ENCODE data around the gene TNFAIP1.

The TNFAIP1 gene

DNA sequence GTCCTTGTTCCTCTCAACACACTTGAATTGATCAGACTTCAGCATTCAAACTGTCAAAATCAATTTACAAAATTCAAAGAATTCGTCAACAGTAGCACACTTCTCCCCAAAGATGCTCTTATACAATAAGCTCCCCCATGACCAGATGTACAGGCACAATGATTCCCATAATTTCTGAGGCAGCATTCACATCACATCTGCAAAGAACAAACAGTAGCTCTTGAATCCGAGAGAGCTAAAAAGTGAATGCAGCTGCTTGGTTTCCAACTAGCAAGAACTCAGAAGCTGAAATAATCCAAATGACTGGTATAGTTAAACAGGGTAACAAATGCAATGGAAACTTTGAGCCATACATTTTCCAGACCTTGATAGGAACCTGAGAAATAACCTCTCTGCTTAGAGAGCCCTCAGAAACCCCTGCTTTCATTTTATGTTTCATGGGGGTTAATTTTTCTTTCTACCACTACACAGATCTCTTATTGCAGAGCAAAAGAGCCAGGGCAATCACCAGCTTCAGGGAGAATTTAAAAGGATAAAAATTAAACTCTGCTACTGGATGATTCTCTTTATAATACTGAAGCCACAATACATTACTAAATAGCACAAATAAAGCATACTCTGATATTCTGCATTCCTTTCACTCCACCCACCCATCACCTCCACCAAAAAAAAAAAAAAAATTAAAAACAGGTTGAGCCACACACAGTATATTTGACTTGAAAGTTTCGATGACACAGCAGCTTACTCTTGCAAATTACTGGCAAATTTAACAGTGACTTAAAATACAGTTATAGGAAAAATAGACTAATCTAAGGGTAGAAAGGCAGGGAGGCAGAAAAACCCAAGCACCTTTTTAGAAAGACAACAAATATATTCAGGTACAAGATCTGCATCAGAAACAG is 39.6 kb upstream of the TNFAIP1 start:
- no peak for DNase-seq (ENCODE audit: extremely low spot score)
- TF ChIP-seq CTCF (IDR thresholded peaks at IDR 0.05; ENCODE audit: control extremely low read depth, extremely low read depth, low read depth, missing control alignments) = no peak
- ChIA-PET POLR2A (no interaction called here), CTCF (interaction anchor here (1.0 to 1.4 kb wide), 5 partner anchors 13 to 44 kb away, joined by 3 read pairs; no protein-coding TSS in a partner anchor)

DNA sequence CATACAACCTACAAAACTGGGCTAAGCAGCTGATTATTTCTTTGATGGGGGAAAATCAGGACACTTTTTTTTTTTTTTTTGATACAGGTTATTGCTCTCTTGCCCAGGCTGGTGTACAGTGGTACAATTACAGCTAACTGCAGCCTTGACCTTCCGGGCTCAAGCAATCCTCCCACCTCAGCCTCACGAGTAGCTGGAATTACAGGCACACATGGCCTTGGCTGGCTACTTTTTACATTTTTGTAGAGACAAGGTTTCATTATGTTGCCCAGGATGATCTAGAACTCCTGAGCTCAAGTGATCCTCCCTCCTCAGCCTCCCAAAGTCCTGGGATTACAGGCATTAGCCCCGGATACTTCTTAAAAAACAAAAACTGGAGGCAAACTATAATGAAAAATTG is 37.1 kb upstream of the TNFAIP1 start:
- POLR2A ChIA-PET = no interaction called here
- CTCF ChIA-PET = interaction anchor here (1.8 kb wide), 1 partner anchor 30 kb away, joined by 6 read pairs; no protein-coding TSS in a partner anchor
- DNase-seq (ENCODE audit: extremely low spot score) = no peak
- TF ChIP-seq CTCF (IDR thresholded peaks at IDR 0.05; ENCODE audit: control extremely low read depth, extremely low read depth, low read depth, missing control alignments) = no peak

DNA sequence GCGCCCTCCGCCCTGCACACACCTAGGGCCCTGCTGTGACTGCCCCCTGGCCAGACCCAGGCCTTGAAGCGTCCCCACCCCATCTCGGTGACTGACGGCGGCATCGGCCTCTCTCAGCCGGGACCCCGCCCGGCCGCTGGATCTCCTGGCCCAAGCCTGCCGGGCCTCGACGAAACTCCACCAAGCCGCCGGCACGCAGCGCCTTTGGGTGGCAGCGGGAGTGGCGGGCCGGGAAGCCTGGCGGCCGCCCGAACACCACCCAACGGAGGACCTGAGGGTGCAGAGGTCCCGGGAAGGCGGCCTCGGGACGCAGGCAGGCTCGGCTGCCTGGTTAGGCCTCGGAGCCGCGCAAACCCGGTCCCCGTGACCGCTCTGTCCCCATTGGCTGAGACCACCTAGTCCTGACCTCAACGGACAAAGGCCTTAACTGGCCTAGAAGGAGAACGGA is 28.6 kb upstream of the TNFAIP1 start:
- no peak for DNase-seq (ENCODE audit: extremely low spot score)
- POLR2A ChIA-PET = no interaction called here
- CTCF ChIA-PET = no interaction called here
- TF ChIP-seq CTCF (IDR thresholded peaks at IDR 0.05; ENCODE audit: control extremely low read depth, extremely low read depth, low read depth, missing control alignments) = no peak

DNA sequence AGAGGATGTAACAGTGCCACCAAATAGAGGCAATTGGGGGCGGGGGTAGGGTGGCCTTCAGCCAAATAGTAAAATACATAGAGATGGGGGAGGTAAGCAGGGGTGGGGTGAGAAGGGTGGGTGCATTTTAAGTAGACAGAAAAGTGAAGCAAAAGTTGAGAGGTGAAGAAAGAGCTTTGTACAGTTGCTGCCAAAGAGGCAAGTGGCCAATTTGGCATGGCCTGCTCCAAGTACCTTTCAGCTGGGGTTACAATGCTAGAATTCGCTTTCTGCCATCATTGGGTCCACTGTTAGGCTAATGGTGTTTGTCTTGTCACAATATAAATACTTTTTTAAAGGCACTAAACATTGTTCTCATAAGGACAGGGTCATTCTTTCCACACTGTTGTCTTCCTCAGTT is 21.7 kb upstream of the TNFAIP1 start:
- DNase-seq (ENCODE audit: extremely low spot score) = no peak
- POLR2A ChIA-PET = no interaction called here
- CTCF ChIA-PET = interaction anchor here (1.5 kb wide), 1 partner anchor 12 kb away, joined by 4 read pairs; no protein-coding TSS in a partner anchor
- no peak for TF ChIP-seq CTCF (IDR thresholded peaks at IDR 0.05; ENCODE audit: control extremely low read depth, extremely low read depth, low read depth, missing control alignments)

DNA sequence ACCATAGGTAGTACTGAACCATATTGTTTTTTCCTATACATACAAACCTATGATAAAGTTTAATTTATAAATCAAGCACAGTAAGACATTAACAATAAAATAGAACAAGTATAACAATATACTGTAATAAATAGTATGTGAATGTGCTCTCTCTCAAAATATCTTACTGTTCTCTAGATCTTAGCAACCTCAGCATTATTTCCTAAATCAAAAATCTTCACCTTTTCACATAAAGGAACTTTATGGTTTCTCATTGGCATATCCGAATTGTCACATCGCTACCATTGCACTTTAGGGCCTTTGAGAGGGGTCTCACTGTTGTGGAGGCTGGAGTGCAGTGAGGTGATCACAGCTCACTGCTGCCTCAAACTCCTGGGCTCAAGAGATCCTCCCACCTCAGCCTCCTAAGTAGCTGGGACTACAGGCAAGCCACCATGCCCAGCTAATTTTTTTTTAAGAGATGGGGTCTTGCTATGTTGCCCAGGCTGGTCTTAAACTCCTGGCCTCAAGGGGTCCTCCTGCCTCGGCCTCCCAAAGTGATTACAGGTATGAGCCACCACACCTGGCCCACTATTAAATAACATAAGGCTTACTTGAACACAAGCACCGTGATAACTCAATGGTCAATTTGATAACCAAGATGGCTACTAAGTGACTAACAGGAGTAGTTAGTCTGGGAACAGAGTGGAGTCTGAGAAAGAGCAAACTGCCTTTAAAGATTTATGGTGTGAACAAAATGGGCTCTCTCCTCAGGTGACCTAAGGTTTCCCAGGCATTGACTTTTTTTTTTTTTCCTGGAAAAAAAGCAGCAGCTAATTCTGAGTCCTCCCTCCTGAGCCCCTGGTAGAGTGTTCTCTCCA is 19.5 kb upstream of the TNFAIP1 start:
- ChIA-PET POLR2A (no interaction called here), CTCF (no interaction called here)
- DNase-seq (ENCODE audit: extremely low spot score) = no peak
- TF ChIP-seq CTCF (IDR thresholded peaks at IDR 0.05; ENCODE audit: control extremely low read depth, extremely low read depth, low read depth, missing control alignments) = no peak
